Heart left ventricle (tissue), 16 donors: ENCODE data around the gene IFI44. TPM values are rescaled to one million over a fixed set of nuclear protein-coding genes. Genes with fewer than 3 reads are reported as not detected.

Experiments
- ATAC-seq, 4 donors: fragments of 200-7000 bp; cut with Tn5 transposase; one replicate each; pipeline ENCODE4 v1.9.1; 2020 to 2022; ENCODE audit warnings: moderate library complexity in 4 of 4, mild to moderate bottlenecking in 3 of 4, moderate number of reproducible peaks in 1 of 4
- DNase-seq, 5 donors: peaks; one replicate each; pipeline ENCODE4 v3.0.0-alpha.2; 2020
- H3K27ac ChIP-seq, 12 donors: fragments of 200-600 bp; sonication (generic) in 4 of 12; one replicate each; pipeline versions ENCODE4 v1.5.0 to v1.8.0; 2016 to 2022; ENCODE audit warnings: mild to moderate bottlenecking in 2 of 12
- H3K27me3 ChIP-seq, 9 donors: fragments of 200-600 bp; sonication (generic) in 2 of 9; one replicate each; pipeline versions ENCODE4 v1.5.1 to v1.8.0; 2016 to 2022; ENCODE audit warnings: mild to moderate bottlenecking in 3 of 9
- H3K36me3 ChIP-seq, 9 donors: fragments of 200-600 bp; sonication (generic) in 2 of 9; one replicate each; pipeline versions ENCODE4 v1.5.0 to v1.8.0; 2018 to 2022; ENCODE audit warnings: mild to moderate bottlenecking in 2 of 9
- H3K4me1 ChIP-seq, 12 donors: fragments of 200-600 bp; sonication (generic) in 4 of 12; one replicate each; pipeline versions ENCODE4 v1.5.0 to v1.8.0; 2016 to 2022; ENCODE audit warnings: mild to moderate bottlenecking in 3 of 12
- H3K4me3 ChIP-seq, 12 donors: fragments of 200-600 bp; sonication (generic) in 4 of 12; one replicate each; pipeline versions ENCODE4 v1.5.0 to v1.8.0; 2017 to 2022; ENCODE audit warnings: mild to moderate bottlenecking in 9 of 12, moderate library complexity in 4 of 12
- H3K9me3 ChIP-seq, 12 donors: fragments of 200-600 bp; sonication (generic) in 4 of 12; one replicate each; pipeline versions ENCODE4 v1.5.0 to v1.8.0; 2016 to 2022; ENCODE audit warnings: mild to moderate bottlenecking in 1 of 12
- POLR2A ChIP-seq, 2 donors: fragments of 450-650 bp; IDR thresholded peaks; one replicate each; pipeline ENCODE4 v1.6.1; 2017; ENCODE audit warnings: antibody characterized with exemption in 2 of 2, mild to moderate bottlenecking in 2 of 2, moderate library complexity in 2 of 2
- WGBS, 4 donors: extraction: QIAGEN DNeasy Blood & Tissue Kit in 2 of 4; methylation state at CpG; one replicate each; pipeline versions ENCODE4 v1.1.5 to v1.1.7; 2013 to 2018; 5-methylcytosine and 5-hydroxymethylcytosine counted together
- intact Hi-C, 10 donors: fragments of 100-400 bp; cut with DNase I; formaldehyde crosslinking; loops; one replicate each; pipeline versions ENCODE4 v1.11.1 to v1.14.2; 2022
- polyA plus RNA-seq, 2 donors: library from polyadenylated mRNA; stranded (reverse); fragments of 200-250 nt; gene quantifications; one replicate each; pipeline ENCODE4 v1.2.3, GENCODE V29; 2013
- total RNA-seq, 9 donors: library from RNA; depleted of rRNA in 2 of 9; stranded (reverse); fragments of >200 nt in 2 of 9; fragmentation: NEBNext Ultra II Directional in 3 of 9; extraction: Animal tissue kit (Norgen Biotek cat#: 25700) in 3 of 9; gene quantifications; one replicate each; pipeline versions ENCODE4 v1.1.0 to v1.2.4, GENCODE V29; 2016 to 2023
- TF ChIP-seq, protein P1 (sequence below), 12 donors: fragments of 200-600 bp; sonication (generic) in 4 of 12; IDR thresholded peaks; one replicate each; pipeline versions ENCODE4 v1.5.0 to v1.8.0; 2018 to 2022; ENCODE audit warnings: antibody characterized with exemption in 12 of 12, mild to moderate bottlenecking in 5 of 12
- donor health status: ischemic (EF 13 %, LVEDD 7.1; RV severe dilation, severe dysfunction).
- donor health status: healthy with polysubstance abuse.
- donor health status: DM: no; HTN: yes; CAD: no.
- donor health status: DM: no; HTN: no; CAD: no.
- donor health status: ischemic (EF 25% LVEDD 6.9; RV normal size, moderate dysfunction).
- donor health status: ischemic (EF 25% LVEDD 5.7; RV mildly dilated, moderate dysfunction).
- donor health status: healthy.
- donor health status: DM: yes; HTN: yes; CAD: no.
- donor health status: ischemic (EF 35%, LVEDD 5.7; RV mildly dilated, moderate dysfunction).
- donor health status: nonischemic (EF 11% LVEDD 7.7; RV severe dilation, severe dysfunction).
- donor health status: DM: yes; HTN: yes; CAD: no.
- donor health status: PGD.
- donor health status: ischemic (EF 29% LVEDD 5.4; RV normal size, mild dysfunction).
- donor health status: nonischemic (EF 23%, LVEDD 6.1; RV moderate dilation, normal function).

Gene IFI44
- total and polyA plus RNA-seq, 11 donors, result 4.5 to 43.0 (median 11.2) TPM

DNA sequence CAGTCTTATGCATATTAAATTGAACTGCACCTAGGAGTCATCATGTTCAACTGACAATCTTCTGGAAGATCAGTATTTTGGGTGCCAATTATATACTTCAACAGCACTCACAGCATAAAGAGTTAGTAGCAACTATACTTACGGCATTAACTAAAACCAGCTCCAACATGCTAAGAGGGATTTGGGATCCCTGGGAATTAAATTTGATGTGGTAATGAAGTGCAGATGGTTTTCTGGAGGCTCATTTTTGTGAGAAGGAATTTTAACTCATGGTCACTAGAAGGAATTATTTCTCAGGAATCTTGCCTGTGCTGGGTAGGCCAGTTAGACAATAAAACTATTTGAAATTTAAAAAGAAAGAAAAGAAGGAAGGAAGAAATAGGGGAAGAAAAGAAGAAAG, 18.3 kb downstream of the IFI44 start:
- 94 to 100% (median 97%) methylated on average over 1 of the region's 1 CpG for WGBS, 4 donors
- H3K36me3 ChIP-seq, result peaks cover 0 to 20% (median 6%) of the 10 kb centered on the region in 9 donors
- no peak for TF ChIP-seq POLR2A (IDR thresholded peaks at IDR 0.05)
- TF ChIP-seq, protein P1, sequence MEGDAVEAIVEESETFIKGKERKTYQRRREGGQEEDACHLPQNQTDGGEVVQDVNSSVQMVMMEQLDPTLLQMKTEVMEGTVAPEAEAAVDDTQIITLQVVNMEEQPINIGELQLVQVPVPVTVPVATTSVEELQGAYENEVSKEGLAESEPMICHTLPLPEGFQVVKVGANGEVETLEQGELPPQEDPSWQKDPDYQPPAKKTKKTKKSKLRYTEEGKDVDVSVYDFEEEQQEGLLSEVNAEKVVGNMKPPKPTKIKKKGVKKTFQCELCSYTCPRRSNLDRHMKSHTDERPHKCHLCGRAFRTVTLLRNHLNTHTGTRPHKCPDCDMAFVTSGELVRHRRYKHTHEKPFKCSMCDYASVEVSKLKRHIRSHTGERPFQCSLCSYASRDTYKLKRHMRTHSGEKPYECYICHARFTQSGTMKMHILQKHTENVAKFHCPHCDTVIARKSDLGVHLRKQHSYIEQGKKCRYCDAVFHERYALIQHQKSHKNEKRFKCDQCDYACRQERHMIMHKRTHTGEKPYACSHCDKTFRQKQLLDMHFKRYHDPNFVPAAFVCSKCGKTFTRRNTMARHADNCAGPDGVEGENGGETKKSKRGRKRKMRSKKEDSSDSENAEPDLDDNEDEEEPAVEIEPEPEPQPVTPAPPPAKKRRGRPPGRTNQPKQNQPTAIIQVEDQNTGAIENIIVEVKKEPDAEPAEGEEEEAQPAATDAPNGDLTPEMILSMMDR (IDR thresholded peaks at IDR 0.05), result no peak

DNA sequence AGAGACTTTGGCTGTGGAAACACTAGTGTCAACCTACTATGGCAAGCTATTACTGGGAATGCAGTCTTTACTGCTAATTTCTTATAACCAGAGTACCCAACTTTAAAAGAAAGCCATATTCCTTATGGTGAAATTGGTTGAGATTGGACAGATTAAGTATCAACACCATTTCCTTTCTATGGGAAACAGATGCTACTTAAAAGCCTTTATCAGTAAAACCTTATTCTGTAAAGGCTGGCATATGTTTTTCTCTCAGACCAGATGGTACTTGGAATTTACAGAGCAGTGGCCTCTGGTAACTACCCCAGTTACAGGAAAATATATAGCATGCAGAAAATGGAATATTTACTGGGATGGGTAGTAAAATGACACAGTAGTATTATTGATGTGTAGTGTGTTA, 18.8 kb downstream of the IFI44 start:
- TF ChIP-seq, protein P1 (IDR thresholded peaks at IDR 0.05), result no peak
- no peak for TF ChIP-seq POLR2A (IDR thresholded peaks at IDR 0.05)
- no peaks in the 10 kb centered on the region for H3K9me3 ChIP-seq
- no peak for DNase-seq
- H3K27ac ChIP-seq, result no peak overlapping the region
- H3K27me3 ChIP-seq, result no peaks in the 10 kb centered on the region
- intact Hi-C loops, result no loop called here
- ATAC-seq, result no peak
- no peak overlapping the region for H3K4me3 ChIP-seq
- H3K36me3 ChIP-seq, result peaks cover 0 to 15% (median 1%) of the 10 kb centered on the region in 9 donors
- no peaks in the 10 kb centered on the region for H3K4me1 ChIP-seq

More for the DNA sequence above, 18.3 kb downstream of the IFI44 start:
- H3K4me3 ChIP-seq, result no peak overlapping the region
- intact Hi-C loops, result no loop called here
- no peaks in the 10 kb centered on the region for H3K4me1 ChIP-seq
- no peaks in the 10 kb centered on the region for H3K9me3 ChIP-seq
- no peaks in the 10 kb centered on the region for H3K27me3 ChIP-seq
- no peak for ATAC-seq
- DNase-seq, result no peak
- H3K27ac ChIP-seq, result no peak overlapping the region

DNA sequence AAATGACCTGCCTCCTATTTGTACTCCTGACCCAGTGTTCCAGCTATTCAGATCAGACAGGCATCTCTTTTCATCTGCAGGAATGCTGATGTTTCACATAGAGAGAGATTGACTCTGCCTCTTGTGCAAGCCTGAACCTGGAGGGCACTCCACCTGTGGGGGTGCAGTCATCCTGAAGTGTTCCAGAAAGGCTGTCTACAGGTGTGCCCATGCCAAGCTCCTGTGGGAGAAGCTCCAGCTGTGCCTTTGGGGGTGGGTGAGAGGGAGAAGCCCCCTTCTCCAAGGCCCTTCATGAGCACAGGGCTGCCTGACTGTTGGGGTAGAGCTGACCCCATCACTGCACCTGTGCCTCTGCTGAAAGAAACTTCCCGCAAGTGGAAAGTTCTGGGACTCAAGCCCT, 22.8 kb downstream of the IFI44 start:
- no peak overlapping the region for H3K27ac ChIP-seq
- H3K9me3 ChIP-seq, result no peaks in the 10 kb centered on the region
- TF ChIP-seq POLR2A (IDR thresholded peaks at IDR 0.05), result no peak
- TF ChIP-seq, protein P1 (IDR thresholded peaks at IDR 0.05), result no peak
- H3K4me3 ChIP-seq, result no peak overlapping the region
- H3K4me1 ChIP-seq, result no peaks in the 10 kb centered on the region
- ATAC-seq (no peak), DNase-seq (no peak)
- intact Hi-C loops, result loop anchor here in 3 of 10 donors (2.0 to 10.0 kb wide), 3 partner anchors 52 to 538 kb away; partner anchors contain the start of gene IFI44L (in 1 of the 3)
- H3K27me3 ChIP-seq, result no peaks in the 10 kb centered on the region
- H3K36me3 ChIP-seq, result no peaks in the 10 kb centered on the region
- WGBS, 4 donors, result 54 to 100% (median 97%) methylated on average over 1 of the region's 1 CpG

DNA sequence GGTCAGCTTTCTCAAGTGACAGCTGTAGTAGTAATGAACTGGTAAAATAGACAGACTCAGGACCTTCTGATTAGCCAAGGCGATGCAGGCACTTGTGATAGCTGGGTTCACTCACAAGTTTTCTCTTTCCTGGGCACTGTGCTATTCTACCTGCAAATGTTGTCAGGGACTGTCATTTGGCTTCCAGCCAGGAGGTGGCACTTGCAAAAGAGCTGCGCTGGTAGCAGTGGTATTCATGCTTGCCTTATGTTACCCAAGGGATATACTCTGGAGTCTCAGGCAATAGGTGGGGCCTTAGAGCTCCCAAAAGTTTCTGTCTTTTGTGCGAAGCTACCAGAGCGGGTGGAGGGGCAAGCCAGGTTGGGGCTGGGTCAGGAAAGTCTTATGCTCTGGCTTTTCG, 23.5 kb downstream of the IFI44 start:
- Histone ChIP-seq H3K36me3 (no peaks in the 10 kb centered on the region), H3K4me1 (peaks cover 0 to 4% (median 0%) of the 10 kb centered on the region in 12 donors), H3K4me3 (no peak overlapping the region), H3K27me3 (no peaks in the 10 kb centered on the region), H3K9me3 (no peaks in the 10 kb centered on the region), H3K27ac (no peak overlapping the region)
- WGBS, 4 donors, result 86 to 93% (median 89%) methylated on average over 5 of the region's 5 CpGs
- TF ChIP-seq, protein P1 (IDR thresholded peaks at IDR 0.05), result no peak
- no peak for TF ChIP-seq POLR2A (IDR thresholded peaks at IDR 0.05)
- ATAC-seq, result no peak
- no peak for DNase-seq
- intact Hi-C loops, result loop anchor here in 3 of 10 donors (2.0 to 10.0 kb wide), 3 partner anchors 52 to 538 kb away; partner anchors contain the start of gene IFI44L (in 1 of the 3)
